Ascending aorta (tissue), 2 donors: ENCODE results near the gene MGP. TPM values are rescaled to one million over a fixed set of nuclear protein-coding genes. Genes with fewer than 3 reads are reported as not detected.

Source experiments
- DNase-seq, 2 donors: peaks; one replicate each; pipeline ENCODE4 v3.0.0-alpha.2; 2019; ENCODE audit warnings: low spot score in 2 of 2
- H3K27ac ChIP-seq, 2 donors: fragments of 200-600 bp; sonication (generic); one replicate each; pipeline ENCODE4 v1.5.1; 2016 to 2017; ENCODE audit warnings: mild to moderate bottlenecking in 1 of 2
- H3K27me3 ChIP-seq: fragments of 200-600 bp; sonication (generic); one replicate; pipeline ENCODE4 v1.5.1; 2017
- H3K36me3 ChIP-seq, 2 donors: fragments of 200-600 bp; sonication (generic); one replicate each; pipeline ENCODE4 v1.5.1; 2016
- H3K4me1 ChIP-seq, 2 donors: fragments of 200-600 bp; sonication (generic); one replicate each; pipeline ENCODE4 v1.5.1; 2016 to 2017; ENCODE audit warnings: mild to moderate bottlenecking in 1 of 2
- H3K4me3 ChIP-seq, 2 donors: fragments of 200-600 bp; sonication (generic); one replicate each; pipeline ENCODE4 v1.5.1; 2016 to 2017; ENCODE audit warnings: mild to moderate bottlenecking in 1 of 2
- H3K9me3 ChIP-seq, 2 donors: fragments of 200-600 bp; sonication (generic); one replicate each; pipeline ENCODE4 v1.5.1; 2016
- CTCF ChIP-seq, 3 experiments: fragments of 200-600 bp in 2 of 3; fragments of 450-650 bp in 1 of 3; sonication (generic) in 2 of 3; IDR thresholded peaks; one replicate each; pipeline ENCODE4 v1.5.1; 2016 to 2019; ENCODE audit warnings: antibody characterized with exemption in 3 of 3, mild to moderate bottlenecking in 1 of 3, moderate library complexity in 1 of 3
- intact Hi-C: fragments of 100-400 bp; cut with DNase I; formaldehyde crosslinking; loops from one replicate; pipeline ENCODE4 v1.15.1; 2023
- total RNA-seq: library from RNA; depleted of rRNA; stranded (reverse); fragments of >200 nt; gene quantifications from one replicate; pipeline ENCODE4 v1.1.0, GENCODE V29; 2016

The MGP gene
- total RNA-seq, 1 donor from 2014 or later, result 3,618 TPM

GRCh38 chr12:14850929-14851663 lies 34.6 kb downstream of the MGP start:
- intact Hi-C loops, result no loop called here
- no peaks in the 10 kb centered on the region for H3K27me3 ChIP-seq
- no peak overlapping the region for H3K4me3 ChIP-seq
- no peak overlapping the region for H3K27ac ChIP-seq
- H3K4me1 ChIP-seq, result peaks cover 4 to 35% of the 10 kb centered on the region in 2 donors
- no peak for DNase-seq
- no peak for TF ChIP-seq CTCF (IDR thresholded peaks at IDR 0.05)
- H3K36me3 ChIP-seq, result no peaks in the 10 kb centered on the region
- no peaks in the 10 kb centered on the region for H3K9me3 ChIP-seq

- TF ChIP-seq CTCF (IDR thresholded peaks at IDR 0.05), result no peak
- H3K4me1 ChIP-seq, result peaks cover 8 to 48% of the 10 kb centered on the region in 2 donors
- intact Hi-C loops, result loop anchor here (2.0 to 10.0 kb wide), 4 partner anchors 43 to 675 kb away; no protein-coding TSS in a partner anchor
Observed at GRCh38 chr12:14849661-14850060, 36.0 kb downstream of the MGP start.

GRCh38 chr12:14846876-14847580 lies 38.6 kb downstream of the MGP start:
- Histone ChIP-seq H3K9me3 (no peaks in the 10 kb centered on the region), H3K27me3 (no peaks in the 10 kb centered on the region), H3K4me1 (peaks cover 8 to 65% of the 10 kb centered on the region in 2 donors), H3K36me3 (no peaks in the 10 kb centered on the region), H3K27ac (peak overlapping the region; percentile 11 to 87), H3K4me3 (no peak overlapping the region)
- DNase-seq, result no peak
- intact Hi-C loops, result loop anchor here (5.0 to 10.0 kb wide), 3 partner anchors 100 to 678 kb away; no protein-coding TSS in a partner anchor
- no peak for TF ChIP-seq CTCF (IDR thresholded peaks at IDR 0.05)

More at GRCh38 chr12:14849661-14850060, 36.0 kb downstream of the MGP start:
- Histone ChIP-seq H3K4me3 (no peak overlapping the region), H3K27me3 (no peaks in the 10 kb centered on the region), H3K36me3 (no peaks in the 10 kb centered on the region), H3K27ac (peak overlapping the region; percentile 53 to 60), H3K9me3 (no peaks in the 10 kb centered on the region)
- DNase-seq, result no peak

GRCh38 chr12:14846042-14846587 lies 39.5 kb downstream of the MGP start:
- Histone ChIP-seq H3K4me1 (peaks cover 8 to 66% of the 10 kb centered on the region in 2 donors), H3K36me3 (no peaks in the 10 kb centered on the region), H3K9me3 (no peaks in the 10 kb centered on the region), H3K27ac (peak overlapping the region; percentile 73 to 87), H3K27me3 (no peaks in the 10 kb centered on the region), H3K4me3 (no peak overlapping the region)
- no peak for DNase-seq
- intact Hi-C loops, result loop anchor here (5.0 to 10.0 kb wide), 3 partner anchors 101 to 679 kb away; no protein-coding TSS in a partner anchor
- no peak for TF ChIP-seq CTCF (IDR thresholded peaks at IDR 0.05)

- DNase-seq, result peak in 1 of 2 donors; percentile 79
- Histone ChIP-seq H3K9me3 (no peaks in the 10 kb centered on the region), H3K4me1 (peaks cover 12 to 72% of the 10 kb centered on the region in 2 donors), H3K27ac (peak overlapping the region; percentile 73 to 87), H3K4me3 (no peak overlapping the region), H3K27me3 (no peaks in the 10 kb centered on the region), H3K36me3 (no peaks in the 10 kb centered on the region)
- intact Hi-C loops, result loop anchor here (1.0 to 10.0 kb wide), 6 partner anchors 69 to 679 kb away; partner anchors contain the start of gene RERG
- TF ChIP-seq CTCF (IDR thresholded peaks at IDR 0.05), result peak; percentile 64 to 80 (median 76)
Observed at GRCh38 chr12:14845350-14845750, 40.3 kb downstream of the MGP start.
